ENCODE measurements around the gene GPR32.
"Not testable (repeated sequence)": the region's sequence is repeated elsewhere in the genome, so short reads cannot be mapped to it uniquely, and the experiment has no call there.

Gene GPR32

DNA sequence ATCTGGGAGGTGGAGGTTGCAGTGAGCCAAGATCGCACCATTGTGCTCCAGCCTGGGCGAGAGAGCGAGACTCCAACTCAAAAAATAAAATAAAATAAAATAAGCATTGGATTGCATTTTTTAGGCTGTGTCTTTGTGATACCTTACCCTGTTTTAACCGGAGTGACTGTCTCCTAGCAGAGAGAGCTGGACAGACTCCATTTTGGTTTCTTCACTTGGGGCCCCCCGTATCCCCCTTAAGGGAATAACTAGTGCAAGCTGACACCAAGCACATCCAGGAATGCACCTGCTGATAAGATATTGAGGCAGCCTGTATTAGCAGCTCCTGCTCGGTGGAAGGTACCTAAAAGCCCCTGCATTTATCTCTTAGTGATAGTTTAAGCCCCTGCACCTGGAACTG lies 20.8 kb upstream of the GPR32 start:
- no peak for DNase-seq

DNA sequence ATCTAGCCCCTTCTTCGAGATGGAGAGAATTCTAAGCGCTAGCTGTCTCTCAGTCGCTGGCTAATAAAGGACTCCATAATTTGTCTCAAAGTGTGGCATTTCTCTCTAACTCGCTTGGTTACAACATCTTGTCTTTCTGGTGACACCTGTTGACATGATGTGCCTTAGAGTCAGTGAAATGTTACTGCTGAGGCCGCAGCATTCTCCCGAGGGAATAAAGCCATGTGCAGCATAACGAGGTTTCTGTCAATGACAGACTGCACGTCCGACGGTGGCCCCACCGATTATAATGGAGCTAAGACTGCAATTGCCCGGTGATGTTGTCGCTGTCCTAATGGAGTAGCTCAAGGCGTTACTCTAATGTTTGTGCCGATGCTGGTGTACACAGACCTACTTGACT lies 20.3 kb upstream of the GPR32 start:
- no peak for DNase-seq

DNA sequence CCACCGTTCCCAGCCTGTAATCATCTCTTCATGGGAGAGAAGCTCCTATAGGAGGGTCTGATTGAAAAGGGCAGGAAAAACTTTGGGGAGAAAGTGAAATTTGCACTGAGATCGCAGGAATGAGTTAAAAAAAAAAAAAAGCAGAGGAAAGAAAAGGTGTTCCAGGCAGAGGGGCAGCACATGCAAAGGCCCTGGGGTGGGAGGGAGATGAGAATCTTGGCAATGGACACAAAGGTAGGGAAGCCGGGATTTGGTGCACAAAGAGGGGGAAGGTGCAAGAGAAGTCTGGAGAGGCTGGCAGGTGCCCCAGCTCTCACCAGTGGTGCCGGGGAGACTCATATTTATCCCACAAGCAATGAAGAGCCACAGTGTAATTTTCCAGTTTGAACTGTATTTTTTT lies 16.4 kb upstream of the GPR32 start:
- DNase-seq, result no peak

DNA sequence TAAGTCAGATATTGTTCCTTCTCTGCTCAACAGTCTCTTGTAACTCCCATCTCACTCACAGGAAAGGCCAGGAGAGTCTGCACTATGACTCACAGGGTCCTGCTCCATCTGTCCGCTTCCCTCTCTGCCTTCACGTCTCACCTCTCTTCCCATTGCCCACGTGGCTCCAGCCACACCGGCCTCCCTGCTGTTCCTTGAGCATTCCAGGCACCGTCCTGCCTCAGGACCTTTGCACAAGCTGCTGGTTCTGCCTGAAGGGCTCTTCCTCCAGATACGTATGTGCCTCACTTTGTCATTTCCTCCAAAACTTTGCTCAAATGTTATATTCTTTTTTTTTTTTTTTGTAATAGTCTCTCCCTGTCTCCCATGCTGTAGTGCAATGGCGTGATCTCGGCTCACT lies 14.0 kb upstream of the GPR32 start:
- DNase-seq, result not testable (repeated sequence)

DNA sequence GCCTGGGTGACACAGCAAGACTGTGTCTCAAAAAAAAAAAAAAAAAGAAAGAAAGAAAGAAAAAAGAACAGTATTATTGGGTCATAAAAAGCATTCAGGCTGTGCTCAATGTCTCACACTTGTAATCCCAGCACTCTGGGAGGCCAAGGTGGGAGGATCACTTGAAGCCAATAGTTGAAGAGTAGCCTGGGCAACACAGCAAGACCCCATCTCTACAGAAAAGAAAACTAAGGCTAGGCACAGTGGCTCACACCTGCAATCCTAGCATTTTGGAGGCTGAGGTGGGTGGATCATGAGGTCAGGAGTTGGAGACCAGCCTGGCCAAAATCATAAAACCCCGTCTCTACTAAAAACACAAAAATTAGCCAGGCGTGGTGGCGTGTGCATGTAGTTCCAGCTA lies 12.6 kb upstream of the GPR32 start:
- not testable (repeated sequence) for DNase-seq

DNA sequence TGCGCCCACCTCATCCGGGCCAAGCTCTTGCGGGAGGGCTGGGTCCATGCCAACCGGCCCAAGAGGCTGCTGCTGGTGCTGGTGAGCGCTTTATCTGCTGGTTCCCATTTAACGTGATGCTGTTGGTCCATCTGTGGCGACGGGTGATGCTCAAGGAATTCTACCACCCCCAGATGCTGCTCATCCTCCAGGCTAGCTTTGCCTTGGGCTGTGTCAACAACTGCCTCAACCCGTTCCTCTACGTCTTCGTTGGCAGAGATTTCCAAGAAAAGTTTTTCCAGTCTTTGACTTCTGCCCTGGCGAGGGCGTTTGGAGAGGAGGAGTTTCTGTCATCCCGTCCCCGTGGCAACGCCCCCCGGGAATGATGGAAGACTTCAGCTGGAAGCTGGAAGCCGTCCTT lies 11.2 kb upstream of the GPR32 start:
- DNase-seq, result not testable (repeated sequence)

DNA sequence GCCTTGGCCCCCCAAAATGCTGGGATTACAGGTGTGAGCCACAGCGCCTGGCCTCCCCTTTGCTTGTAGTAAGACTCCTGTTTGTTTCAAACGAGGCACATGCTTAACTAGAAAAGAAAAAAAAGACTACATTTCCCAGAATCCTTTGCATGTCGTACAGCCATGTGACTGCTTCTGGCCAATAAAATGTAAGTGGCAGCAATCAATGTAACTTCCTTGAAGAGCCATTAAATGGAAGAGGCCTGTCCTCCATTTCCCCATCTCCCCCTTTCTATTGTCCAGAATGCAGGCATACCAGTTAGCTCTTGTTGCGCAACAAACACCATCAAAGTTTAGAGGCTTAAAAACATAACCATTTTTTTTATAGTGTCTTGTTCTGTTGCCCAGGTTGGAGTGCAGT lies 10.4 kb upstream of the GPR32 start:
- DNase-seq, result no peak

DNA sequence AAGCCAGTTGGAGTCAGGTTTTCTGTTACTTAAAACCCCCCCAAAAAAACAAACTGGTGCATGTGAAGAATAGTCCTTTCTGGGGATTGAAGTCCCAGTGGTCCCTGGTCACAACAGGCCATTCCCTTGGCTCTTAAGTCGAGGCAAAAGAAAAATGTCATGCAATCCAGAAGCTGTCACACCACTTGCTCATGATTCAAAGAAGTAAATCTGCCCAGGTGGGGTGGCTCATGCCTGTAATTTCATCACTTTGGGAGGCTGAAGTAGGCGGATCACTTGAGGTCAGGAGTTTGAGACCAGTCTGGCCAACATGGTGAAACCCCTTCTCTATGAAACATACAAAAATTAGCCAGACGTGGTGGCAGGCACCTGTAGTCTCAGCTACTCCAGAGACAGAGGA lies 8.8 kb upstream of the GPR32 start:
- DNase-seq, result not testable (repeated sequence)

DNA sequence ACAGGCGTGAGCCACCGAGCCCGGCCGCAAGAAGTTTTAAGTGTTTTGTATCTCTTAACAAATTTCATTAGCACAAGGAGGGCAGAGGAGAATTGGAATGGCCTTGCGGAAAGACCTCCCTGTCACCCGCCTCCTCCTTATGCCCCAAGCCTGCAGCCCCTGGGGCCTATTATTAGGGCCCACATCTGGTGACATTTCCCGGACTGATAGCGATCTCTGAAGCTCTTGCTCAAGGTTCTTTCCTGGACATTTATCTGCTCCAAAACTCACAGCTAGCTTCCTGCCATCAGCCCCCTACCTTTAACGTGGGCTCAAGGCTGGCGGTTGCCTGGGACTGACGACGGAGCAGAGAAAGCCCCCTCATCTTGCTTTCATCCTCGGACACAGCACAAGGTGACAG lies 6.7 kb upstream of the GPR32 start:
- not testable (repeated sequence) for DNase-seq

DNA sequence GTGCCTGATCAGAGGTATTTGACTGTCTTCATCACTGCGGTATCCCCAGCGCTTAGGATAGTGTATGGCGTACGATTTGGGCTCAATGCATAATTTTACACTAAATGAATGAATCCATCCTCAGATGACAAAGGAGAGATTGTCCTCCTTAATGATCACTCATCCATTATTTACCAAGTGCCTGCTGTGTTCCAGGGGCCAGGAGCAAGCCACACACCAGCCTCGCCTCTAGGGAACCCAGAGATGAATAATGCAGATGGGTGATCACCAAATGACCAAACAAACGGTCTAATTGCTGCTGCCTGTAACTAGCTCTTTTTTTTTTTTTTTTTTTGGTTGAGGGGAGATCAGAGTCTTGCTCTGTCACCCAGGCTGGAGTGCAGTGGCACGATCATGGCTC lies 5.9 kb upstream of the GPR32 start:
- DNase-seq, result no peak

DNA sequence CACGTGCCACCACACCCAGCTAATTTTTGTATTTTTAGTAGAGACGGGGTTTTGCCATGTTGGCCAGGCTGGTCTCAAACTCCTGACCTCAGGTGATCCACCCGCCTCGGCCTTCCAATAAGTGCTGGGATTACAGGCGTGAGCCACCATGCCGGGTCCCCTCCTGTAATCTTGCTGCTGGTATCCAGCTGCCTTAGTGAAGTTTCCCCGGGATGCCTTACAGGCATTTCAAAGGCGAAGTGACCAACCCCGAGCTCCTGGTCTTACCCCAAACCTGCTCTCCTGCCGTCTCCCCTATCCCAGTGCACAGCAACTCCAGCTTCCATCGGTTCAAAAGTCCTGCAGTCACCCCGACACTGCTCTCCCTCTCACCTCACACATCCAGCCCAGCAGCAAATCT lies 3.5 kb upstream of the GPR32 start:
- not testable (repeated sequence) for DNase-seq

DNA sequence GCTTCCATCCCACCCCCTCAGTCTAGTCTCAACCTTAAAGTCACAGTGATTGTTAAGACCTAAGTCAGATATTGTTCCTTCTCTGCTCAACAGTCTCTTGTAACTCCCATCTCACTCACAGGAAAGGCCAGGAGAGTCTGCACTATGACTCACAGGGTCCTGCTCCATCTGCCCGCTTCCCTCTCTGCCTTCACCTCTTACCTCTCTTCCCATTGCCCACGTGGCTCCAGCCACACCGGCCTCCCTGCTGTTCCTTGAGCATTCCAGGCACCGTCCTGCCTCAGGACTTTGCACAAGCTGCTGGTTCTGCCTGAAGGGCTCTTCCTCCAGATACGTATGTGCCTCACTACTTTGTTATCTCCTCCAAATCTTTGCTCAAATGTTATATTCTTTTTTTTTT lies 3.0 kb upstream of the GPR32 start:
- not testable (repeated sequence) for DNase-seq

DNA sequence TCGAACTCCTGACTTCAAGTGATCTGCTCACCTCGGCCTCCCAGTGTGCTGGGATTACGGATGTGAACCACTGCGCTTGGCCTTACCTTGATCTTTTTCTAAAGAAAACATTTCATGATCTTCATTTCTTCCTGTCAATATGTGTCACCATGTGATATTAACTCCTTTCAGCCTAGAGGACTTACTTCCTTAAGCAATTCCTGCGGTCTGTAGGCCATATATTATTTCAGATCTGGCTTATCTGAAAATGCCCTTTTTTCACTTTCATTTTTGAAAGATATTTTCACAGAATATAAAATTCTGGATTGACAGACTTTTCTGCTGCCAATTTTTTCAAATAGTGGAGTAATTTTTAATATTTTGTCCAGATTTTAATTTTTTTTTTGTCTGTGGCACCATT lies 2.0 kb upstream of the GPR32 start:
- DNase-seq, result no peak

DNA sequence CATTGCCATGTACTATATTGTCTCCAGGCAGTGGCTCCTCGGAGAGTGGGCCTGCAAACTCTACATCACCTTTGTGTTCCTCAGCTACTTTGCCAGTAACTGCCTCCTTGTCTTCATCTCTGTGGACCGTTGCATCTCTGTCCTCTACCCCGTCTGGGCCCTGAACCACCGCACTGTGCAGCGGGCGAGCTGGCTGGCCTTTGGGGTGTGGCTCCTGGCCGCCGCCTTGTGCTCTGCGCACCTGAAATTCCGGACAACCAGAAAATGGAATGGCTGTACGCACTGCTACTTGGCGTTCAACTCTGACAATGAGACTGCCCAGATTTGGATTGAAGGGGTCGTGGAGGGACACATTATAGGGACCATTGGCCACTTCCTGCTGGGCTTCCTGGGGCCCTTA lies 624 bp downstream of the GPR32 start:
- DNase-seq, result no peak

DNA sequence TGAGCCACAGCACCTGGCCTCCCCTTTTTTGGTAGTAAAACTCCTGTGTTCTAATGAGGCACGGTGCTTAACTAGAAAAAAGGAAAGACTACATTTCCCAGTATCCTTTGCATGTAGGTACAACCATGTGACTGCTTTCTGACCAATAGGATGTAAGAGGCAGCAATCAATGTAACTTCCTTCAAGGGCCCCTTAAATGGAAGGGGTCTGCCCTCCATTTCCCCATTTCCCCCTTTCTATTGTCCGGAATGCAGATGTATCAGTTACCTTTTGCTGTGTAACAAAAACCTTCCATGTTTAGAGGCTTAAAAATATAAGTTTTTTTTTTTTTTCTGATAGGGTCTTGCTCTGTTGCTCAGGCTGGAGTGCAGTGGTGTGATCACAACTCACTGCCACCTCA lies 2.2 kb downstream of the GPR32 start:
- DNase-seq, result no peak

DNA sequence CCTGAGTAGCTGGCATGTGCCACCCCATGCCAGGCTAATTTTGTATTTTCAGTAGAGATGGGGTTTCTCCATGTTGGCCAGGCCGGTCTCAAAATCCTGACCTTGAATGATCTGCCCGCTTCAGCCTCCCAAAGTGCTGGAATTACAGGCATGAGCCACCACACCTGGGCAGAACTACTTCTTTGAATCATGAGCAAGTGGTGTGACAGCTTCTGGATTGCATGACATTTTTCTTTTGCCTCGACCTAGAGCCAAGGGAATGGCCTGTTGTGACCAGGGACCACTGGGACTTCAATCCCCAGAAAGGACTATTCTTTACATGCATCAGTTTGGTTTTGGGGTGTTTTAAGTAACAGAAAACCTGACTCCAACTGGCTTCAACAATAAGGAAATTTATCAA lies 2.6 kb downstream of the GPR32 start:
- not testable (repeated sequence) for DNase-seq

DNA sequence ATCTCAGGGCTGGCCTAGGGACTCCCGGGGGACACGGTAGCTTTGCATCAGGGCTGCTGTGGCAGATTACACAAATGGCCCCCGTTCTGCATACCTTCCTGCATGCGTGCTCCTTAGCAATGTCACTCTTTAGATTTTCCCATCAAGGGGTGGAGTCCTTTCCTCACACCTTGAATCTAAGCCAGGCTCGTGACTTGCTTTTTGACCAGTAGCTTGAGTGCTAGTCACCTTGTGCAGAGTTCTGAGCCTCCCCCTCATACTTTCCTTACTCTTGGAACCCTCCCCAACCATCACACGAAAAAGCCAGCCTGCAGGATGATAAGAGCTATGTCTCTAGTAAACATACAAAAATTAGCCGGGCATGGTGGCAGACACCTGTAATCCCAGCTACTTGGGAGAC lies 3.2 kb downstream of the GPR32 start:
- not testable (repeated sequence) for DNase-seq

DNA sequence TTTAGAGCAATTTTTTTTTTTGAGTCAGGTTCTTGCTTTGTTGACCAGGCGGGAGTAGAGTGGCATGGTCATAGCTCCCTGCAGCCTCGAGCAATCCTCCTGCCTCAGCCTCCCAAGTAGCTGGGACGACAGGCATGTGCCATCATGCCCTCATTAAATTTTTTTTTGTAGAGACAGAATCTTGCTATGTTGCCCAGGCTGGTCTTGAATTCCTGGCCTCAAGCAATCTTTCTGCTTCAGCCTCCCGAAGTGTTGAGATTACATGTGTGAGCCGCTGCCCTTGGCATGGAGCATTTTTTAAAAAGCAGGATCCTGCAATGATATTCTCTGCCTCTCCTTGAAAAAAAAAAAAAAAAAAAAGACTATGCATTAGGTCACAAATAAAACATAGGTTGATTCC lies 5.9 kb downstream of the GPR32 start:
- no peak for DNase-seq

DNA sequence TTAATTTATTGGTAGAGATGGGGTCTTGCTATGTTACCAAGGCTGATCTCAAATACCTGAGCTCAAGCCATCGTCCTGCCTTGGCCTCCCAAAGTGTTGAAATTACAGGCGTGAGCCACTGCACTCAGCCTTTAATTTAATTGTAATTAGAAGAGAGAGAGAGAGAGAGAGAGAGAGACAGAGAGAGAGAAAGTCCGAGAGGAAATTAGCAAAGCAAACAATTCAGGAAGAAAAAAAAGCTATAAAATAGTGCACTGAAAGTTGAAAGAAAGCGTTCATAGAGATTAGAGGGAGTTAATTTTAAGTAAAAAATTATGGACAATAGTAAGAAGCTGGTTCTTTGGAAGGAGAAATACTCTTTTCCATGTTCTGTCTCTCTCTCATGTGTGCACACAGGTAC lies 7.0 kb downstream of the GPR32 start:
- no peak for DNase-seq

DNA sequence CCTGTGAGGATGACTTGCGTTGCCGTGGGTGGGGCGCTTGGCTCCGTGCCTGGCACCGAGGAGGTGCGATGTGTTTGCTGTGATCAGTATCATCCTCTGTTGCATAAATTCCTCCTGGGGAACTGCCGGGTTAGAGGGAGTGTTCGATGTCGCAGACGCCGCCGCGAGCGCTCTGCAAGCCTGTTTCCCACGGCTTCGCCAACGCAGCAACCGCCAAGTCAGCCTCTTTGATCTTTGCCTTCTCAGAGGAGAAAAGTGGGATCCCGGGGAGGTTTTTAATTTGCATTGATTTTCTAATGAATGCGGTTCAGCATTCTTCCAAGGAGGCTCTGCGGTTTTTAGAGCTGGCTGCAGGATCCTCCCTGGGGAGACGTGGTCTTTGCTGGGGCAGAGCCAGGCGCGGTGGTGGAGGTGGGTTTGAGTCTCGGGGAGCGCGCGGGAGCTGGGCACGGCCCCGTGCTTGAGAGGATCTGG lies 7.6 kb downstream of the GPR32 start:
- DNase-seq, result no peak

DNA sequence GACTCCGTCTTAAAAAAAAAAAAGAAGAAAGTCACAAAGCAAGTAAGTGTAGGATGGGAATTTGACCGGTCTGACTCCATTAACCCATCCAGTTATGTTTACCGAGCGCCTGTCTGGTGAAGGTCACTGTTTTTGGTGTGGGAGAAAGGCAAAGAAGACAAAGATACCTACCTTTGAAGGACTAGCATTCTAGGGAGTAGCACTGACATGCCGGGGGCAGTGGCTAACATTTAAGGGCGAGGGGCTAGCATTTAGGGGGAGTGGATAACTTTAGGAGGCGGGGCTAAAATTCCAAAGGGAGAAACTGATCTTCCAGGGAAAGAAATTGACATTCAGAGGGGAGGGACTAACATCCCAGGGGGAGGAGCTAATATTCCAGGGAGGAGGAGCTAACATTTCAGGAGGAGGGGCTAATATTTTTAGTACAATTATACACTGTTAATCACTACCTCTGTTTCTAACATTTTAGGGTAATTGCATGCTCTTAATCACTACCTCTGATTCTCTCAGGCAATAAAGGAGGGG lies 8.7 kb downstream of the GPR32 start:
- DNase-seq, result no peak

DNA sequence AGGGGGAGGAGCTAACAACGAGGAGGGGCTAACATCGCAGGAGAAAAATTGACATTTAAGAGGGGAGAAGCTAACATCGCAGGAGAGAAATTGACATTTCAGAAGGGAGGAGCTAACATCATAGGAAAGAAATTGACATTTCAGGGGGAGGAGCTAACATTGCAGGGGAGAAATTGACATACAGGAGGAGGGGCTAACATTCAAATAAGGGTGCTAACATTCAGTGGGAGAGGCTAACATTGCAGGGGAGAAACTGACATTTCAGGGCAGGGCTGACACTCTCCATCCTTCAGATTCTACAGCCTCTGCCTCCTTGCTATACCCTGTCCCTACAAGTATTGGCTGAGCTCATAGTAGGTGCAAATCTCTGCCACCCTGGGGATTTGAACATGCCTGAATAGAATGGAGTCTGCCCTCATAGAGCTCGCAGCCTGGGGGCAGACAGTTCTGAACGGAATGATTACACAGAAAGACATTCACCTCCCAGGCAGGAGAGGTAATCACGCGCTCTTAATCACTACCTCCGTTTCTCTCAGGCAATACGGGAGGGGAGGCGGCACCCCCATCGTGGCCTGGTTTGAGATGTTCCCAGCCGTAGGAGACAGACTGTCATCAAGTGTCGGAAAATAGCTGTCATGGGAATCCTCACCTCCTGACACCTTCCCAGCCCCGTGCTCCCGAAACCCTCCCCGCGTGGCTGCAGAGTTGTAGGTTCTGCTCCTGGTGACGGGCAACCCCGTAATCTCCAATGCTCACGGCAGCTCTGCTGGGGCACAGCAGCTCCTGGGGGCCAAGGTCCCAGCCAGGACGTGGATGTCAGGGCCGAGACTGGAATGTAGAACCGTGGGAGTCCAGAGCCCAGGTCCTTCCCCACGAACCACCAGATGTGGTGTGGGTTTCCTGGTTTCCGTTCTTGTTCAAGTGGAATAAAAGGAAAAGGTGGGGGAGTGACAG lies 9.5 kb downstream of the GPR32 start:
- DNase-seq, result no peak

DNA sequence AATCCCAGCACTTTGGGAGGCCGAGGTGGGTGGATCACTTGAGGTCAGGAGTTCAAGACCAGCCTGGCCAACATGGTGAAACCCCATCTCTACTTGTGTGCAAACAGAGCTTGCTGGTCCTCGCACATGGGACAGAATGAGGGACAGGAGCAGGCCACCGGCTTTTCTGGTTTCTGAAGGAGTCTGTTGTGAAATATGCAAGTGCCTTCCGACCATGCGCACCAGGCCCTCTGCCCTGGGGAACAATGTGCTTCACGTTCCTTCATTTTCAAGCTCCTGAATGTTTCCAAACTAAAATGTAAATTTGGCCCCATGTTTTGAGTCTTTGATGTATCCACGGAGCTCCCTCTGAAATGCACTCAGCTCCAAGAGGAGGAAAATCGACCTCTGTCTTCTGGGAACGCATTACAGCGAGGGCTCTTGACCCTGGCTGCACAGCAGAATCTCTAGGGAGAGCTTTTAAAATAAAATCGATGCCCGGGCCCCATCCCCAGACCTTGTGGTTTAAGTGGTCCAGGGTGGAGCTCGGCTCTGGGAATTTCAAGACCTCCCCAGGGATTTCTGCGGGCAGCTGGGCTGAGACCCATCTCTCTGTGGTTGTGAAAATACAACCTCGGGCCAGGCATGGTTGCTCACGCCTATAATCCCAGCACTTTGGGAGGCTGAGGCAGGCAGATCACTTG lies 10.6 kb downstream of the GPR32 start:
- no peak for DNase-seq

DNA sequence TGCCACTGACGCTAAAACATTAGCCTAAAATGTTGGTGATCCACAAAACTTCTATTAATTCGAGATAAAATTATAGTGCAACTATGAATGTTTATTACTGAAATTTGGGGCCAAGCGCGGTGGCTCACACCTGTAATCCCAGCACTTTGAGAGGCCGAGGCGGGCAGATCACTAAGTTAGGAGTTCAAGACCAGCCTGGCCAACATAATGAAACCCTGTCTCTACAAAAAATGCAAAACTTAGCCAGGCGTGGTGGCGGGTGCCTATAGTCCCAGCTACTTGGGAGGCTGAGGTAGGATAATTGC lies 13.5 kb downstream of the GPR32 start:
- DNase-seq, result not testable (repeated sequence)
